ENCODE data around the gene SGTA.

GRCh38 chr19:2808129-2808941 lies 25.3 kb upstream of the SGTA start:
- TF ChIP-seq MAX (IDR thresholded peaks at IDR 0.05) = no peak
- no peak for TF ChIP-seq RAD21 (IDR thresholded peaks at IDR 0.05)
- TF ChIP-seq CTCF (IDR thresholded peaks at IDR 0.05; ENCODE audit: low read depth, low read length, missing input control) = no peak
- TF ChIP-seq ZBTB33 (IDR thresholded peaks at IDR 0.05) = no peak
- TF ChIP-seq ATF3 (IDR thresholded peaks at IDR 0.05) = no peak
